GM19099 (cell line): ENCODE data around the gene HES7.

Source experiments
- POLR2A ChIP-seq: IDR thresholded peaks from 3 replicates; pipeline ENCODE4 v1.6.1; 2011; ENCODE audit warnings: low read depth; ENCODE audit not compliant: insufficient read length; ENCODE audit errors: extremely low read depth

Gene HES7

GRCh38 chr17:8079291-8080207, 44.4 kb downstream of the HES7 start:
- TF ChIP-seq POLR2A, result no peak

GRCh38 chr17:8076502-8077266, 47.2 kb downstream of the HES7 start:
- no peak for TF ChIP-seq POLR2A

GRCh38 chr17:8075574-8076342, 48.1 kb downstream of the HES7 start:
- no peak for TF ChIP-seq POLR2A

GRCh38 chr17:8075081-8075480, 48.8 kb downstream of the HES7 start:
- TF ChIP-seq POLR2A, result no peak

GRCh38 chr17:8074554-8074953, 49.4 kb downstream of the HES7 start:
- TF ChIP-seq POLR2A, result no peak

GRCh38 chr17:8073627-8074484, 50.0 kb downstream of the HES7 start:
- TF ChIP-seq POLR2A, result no peak

- no peak for TF ChIP-seq POLR2A
Measured at GRCh38 chr17:8072729-8073461, 51.0 kb downstream of the HES7 start.

GRCh38 chr17:8072341-8072728, 51.6 kb downstream of the HES7 start:
- TF ChIP-seq POLR2A, result no peak

GRCh38 chr17:8071496-8071895, 52.4 kb downstream of the HES7 start:
- no peak for TF ChIP-seq POLR2A
